Measurements from ENCODE around the gene SFXN3. TPM values are rescaled to one million over a fixed set of nuclear protein-coding genes. Genes with fewer than 3 reads are reported as not detected.

Gene SFXN3
- polyA plus RNA-seq, 3 donors from 2014 or later: 18.2 to 23.0 (median 22.0) TPM

GRCh38 chr10:101041252-101041761, 10.3 kb downstream of the SFXN3 start:
- peaks cover 22 to 24% of the 10 kb centered on the region in 2 donors for H3K4me1 Mint-ChIP-seq
- DNase-seq: peak; percentile 70 to 76 (median 73)
- peaks cover 9 to 23% (median 9%) of the 10 kb centered on the region in 3 donors for H3K36me3 Mint-ChIP-seq
- no peaks in the 10 kb centered on the region for H3K9me3 Mint-ChIP-seq
- H3K27me3 Mint-ChIP-seq (ENCODE audit: low read depth in 3 of 3): peaks cover 3 to 7% (median 7%) of the 10 kb centered on the region in 3 donors
- peak overlapping the region in 5 of 6 donors; percentile 6 to 89 (median 29) for H3K27ac Mint-ChIP-seq
- H3K4me3 Mint-ChIP-seq: peak overlapping the region in 4 of 5 donors; percentile 7 to 97 (median 26)

GRCh38 chr10:101042118-101042517, 11.1 kb downstream of the SFXN3 start:
- Mint-ChIP-seq H3K4me3 (peak overlapping the region; percentile 94 to 99 (median 96)), H3K36me3 (peaks cover 9 to 19% (median 9%) of the 10 kb centered on the region in 3 donors), H3K27ac (peak overlapping the region; percentile 71 to 95 (median 90)), H3K4me1 (peaks cover 22 to 24% of the 10 kb centered on the region in 2 donors), H3K9me3 (no peaks in the 10 kb centered on the region), H3K27me3 (ENCODE audit: low read depth in 3 of 3) (peaks cover 3 to 7% (median 7%) of the 10 kb centered on the region in 3 donors)
- no peak for DNase-seq

GRCh38 chr10:101042667-101043362, 11.8 kb downstream of the SFXN3 start:
- peak; percentile 76 to 77 (median 76) for DNase-seq
- Mint-ChIP-seq H3K4me1 (peaks cover 22 to 24% of the 10 kb centered on the region in 2 donors), H3K4me3 (peak overlapping the region; percentile 94 to 99 (median 96)), H3K9me3 (no peaks in the 10 kb centered on the region), H3K27me3 (ENCODE audit: low read depth in 3 of 3) (peaks cover 3 to 7% (median 7%) of the 10 kb centered on the region in 3 donors), H3K27ac (peak overlapping the region; percentile 71 to 95 (median 90)), H3K36me3 (peaks cover 6 to 12% (median 8%) of the 10 kb centered on the region in 3 donors)

GRCh38 chr10:101043363-101043707, 12.3 kb downstream of the SFXN3 start:
- H3K36me3 Mint-ChIP-seq: peaks cover under 1 to 7% (median 3%) of the 10 kb centered on the region in 3 donors
- peaks cover 4 to 9% (median 7%) of the 10 kb centered on the region in 3 donors for H3K27me3 Mint-ChIP-seq (ENCODE audit: low read depth in 3 of 3)
- peak overlapping the region; percentile 71 to 95 (median 90) for H3K27ac Mint-ChIP-seq
- peak overlapping the region; percentile 94 to 99 (median 96) for H3K4me3 Mint-ChIP-seq
- H3K4me1 Mint-ChIP-seq: peaks cover 22 to 24% of the 10 kb centered on the region in 2 donors
- no peaks in the 10 kb centered on the region for H3K9me3 Mint-ChIP-seq
- DNase-seq: no peak

GRCh38 chr10:101044117-101044516, 13.1 kb downstream of the SFXN3 start:
- peaks cover 0 to 3% (median 0%) of the 10 kb centered on the region in 3 donors for H3K36me3 Mint-ChIP-seq
- peaks cover 6 to 13% (median 10%) of the 10 kb centered on the region in 3 donors for H3K27me3 Mint-ChIP-seq (ENCODE audit: low read depth in 3 of 3)
- H3K4me3 Mint-ChIP-seq: peak overlapping the region in 1 of 5 donors; percentile 99
- no peak overlapping the region for H3K27ac Mint-ChIP-seq
- H3K9me3 Mint-ChIP-seq: no peaks in the 10 kb centered on the region
- DNase-seq: no peak
- H3K4me1 Mint-ChIP-seq: peaks cover 22 to 24% of the 10 kb centered on the region in 2 donors

GRCh38 chr10:101046332-101047238, 15.6 kb downstream of the SFXN3 start:
- H3K36me3 Mint-ChIP-seq: no peaks in the 10 kb centered on the region
- peaks cover 10 to 16% (median 12%) of the 10 kb centered on the region in 3 donors for H3K27me3 Mint-ChIP-seq (ENCODE audit: low read depth in 3 of 3)
- no peaks in the 10 kb centered on the region for H3K9me3 Mint-ChIP-seq
- H3K4me3 Mint-ChIP-seq: no peak overlapping the region
- DNase-seq: no peak
- H3K27ac Mint-ChIP-seq: no peak overlapping the region
- peaks cover 23 to 34% of the 10 kb centered on the region in 2 donors for H3K4me1 Mint-ChIP-seq

GRCh38 chr10:101047268-101047667, 16.2 kb downstream of the SFXN3 start:
- H3K27me3 Mint-ChIP-seq (ENCODE audit: low read depth in 3 of 3): peaks cover 10 to 15% (median 12%) of the 10 kb centered on the region in 3 donors
- H3K4me1 Mint-ChIP-seq: peaks cover 18 to 27% of the 10 kb centered on the region in 2 donors
- DNase-seq: no peak
- no peaks in the 10 kb centered on the region for H3K36me3 Mint-ChIP-seq
- H3K4me3 Mint-ChIP-seq: no peak overlapping the region
- H3K9me3 Mint-ChIP-seq: no peaks in the 10 kb centered on the region
- no peak overlapping the region for H3K27ac Mint-ChIP-seq

- Mint-ChIP-seq H3K36me3 (no peaks in the 10 kb centered on the region), H3K27me3 (ENCODE audit: low read depth in 3 of 3) (peaks cover 7 to 15% (median 12%) of the 10 kb centered on the region in 3 donors), H3K4me3 (no peak overlapping the region), H3K27ac (no peak overlapping the region), H3K4me1 (peaks cover 8 to 17% of the 10 kb centered on the region in 2 donors), H3K9me3 (no peaks in the 10 kb centered on the region)
- no peak for DNase-seq
Measured at GRCh38 chr10:101047961-101048892, 17.2 kb downstream of the SFXN3 start.

- Mint-ChIP-seq H3K27ac (peak overlapping the region in 1 of 6 donors; percentile 45), H3K4me3 (peak overlapping the region in 3 of 5 donors; percentile 38 to 48 (median 46)), H3K27me3 (ENCODE audit: low read depth in 3 of 3) (peaks cover 7 to 20% (median 9%) of the 10 kb centered on the region in 3 donors), H3K9me3 (no peaks in the 10 kb centered on the region), H3K4me1 (peaks cover 4 to 10% of the 10 kb centered on the region in 2 donors), H3K36me3 (no peaks in the 10 kb centered on the region)
- peak; percentile 64 to 70 (median 69) for DNase-seq
Measured at GRCh38 chr10:101050208-101051069, 19.4 kb downstream of the SFXN3 start.

GRCh38 chr10:101052285-101052684, 21.3 kb downstream of the SFXN3 start:
- Mint-ChIP-seq H3K4me3 (no peak overlapping the region), H3K4me1 (peaks cover 4 to 10% of the 10 kb centered on the region in 2 donors), H3K27ac (no peak overlapping the region), H3K9me3 (no peaks in the 10 kb centered on the region), H3K27me3 (ENCODE audit: low read depth in 3 of 3) (peaks cover 7 to 18% (median 9%) of the 10 kb centered on the region in 3 donors), H3K36me3 (no peaks in the 10 kb centered on the region)
- DNase-seq: no peak

GRCh38 chr10:101053516-101053915, 22.5 kb downstream of the SFXN3 start:
- peaks cover 6 to 15% (median 7%) of the 10 kb centered on the region in 3 donors for H3K27me3 Mint-ChIP-seq (ENCODE audit: low read depth in 3 of 3)

GRCh38 chr10:101054351-101054750, 23.3 kb downstream of the SFXN3 start:
- Mint-ChIP-seq H3K9me3 (no peaks in the 10 kb centered on the region), H3K36me3 (no peaks in the 10 kb centered on the region), H3K27me3 (ENCODE audit: low read depth in 3 of 3) (peaks cover 1 to 13% (median 6%) of the 10 kb centered on the region in 3 donors), H3K4me3 (no peak overlapping the region), H3K27ac (no peak overlapping the region), H3K4me1 (peaks cover 4 to 10% of the 10 kb centered on the region in 2 donors)
- DNase-seq: no peak

More at GRCh38 chr10:101053516-101053915, 22.5 kb downstream of the SFXN3 start:
- H3K9me3 Mint-ChIP-seq: no peaks in the 10 kb centered on the region
- H3K4me3 Mint-ChIP-seq: no peak overlapping the region
- peaks cover 4 to 10% of the 10 kb centered on the region in 2 donors for H3K4me1 Mint-ChIP-seq
- DNase-seq: no peak
- H3K27ac Mint-ChIP-seq: no peak overlapping the region
- no peaks in the 10 kb centered on the region for H3K36me3 Mint-ChIP-seq

All from immature natural killer cell (primary cell).